ENCODE results near the gene ASB13. TPM values are rescaled to one million over a fixed set of nuclear protein-coding genes. Genes with fewer than 3 reads are reported as not detected.

ASB13 gene
- total RNA-seq, 1 donor = 9.1 TPM

DNA sequence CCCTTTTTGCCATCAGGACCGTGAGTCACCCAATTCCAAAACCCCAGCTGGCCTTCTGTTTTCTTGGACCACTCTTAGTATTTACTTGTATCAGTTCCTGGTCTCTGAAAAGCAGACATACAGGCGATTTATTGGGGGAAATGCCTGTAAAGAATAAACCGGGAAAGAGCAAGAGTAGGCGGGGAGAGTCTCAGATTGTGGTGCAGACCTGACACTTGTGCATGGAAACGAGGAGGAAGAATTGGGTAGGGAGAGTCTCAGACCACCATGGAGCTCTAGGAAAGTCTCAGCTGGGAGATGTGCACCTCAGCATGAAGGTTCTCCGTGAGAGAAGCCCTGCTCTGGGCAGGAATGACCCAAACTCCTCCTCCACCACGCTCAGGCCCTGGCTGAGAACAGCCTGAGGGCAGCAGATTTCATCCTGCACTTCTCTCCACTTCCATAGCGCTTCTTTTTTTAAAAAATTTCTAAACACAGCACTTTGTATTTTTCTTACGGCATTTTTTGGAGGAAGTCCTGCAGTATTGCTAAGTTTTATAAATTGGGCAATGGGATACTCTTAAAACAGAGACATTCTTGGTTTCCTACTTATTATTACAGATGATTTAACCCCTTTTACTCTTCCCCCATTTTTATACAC, 12.1 kb upstream of the ASB13 start:
- DNase-seq (ENCODE audit: low read depth) = no peak
- no peak overlapping the region for H3K4me3 ChIP-seq (ENCODE audit: low read depth, low read length)
- TF ChIP-seq, protein P1, sequence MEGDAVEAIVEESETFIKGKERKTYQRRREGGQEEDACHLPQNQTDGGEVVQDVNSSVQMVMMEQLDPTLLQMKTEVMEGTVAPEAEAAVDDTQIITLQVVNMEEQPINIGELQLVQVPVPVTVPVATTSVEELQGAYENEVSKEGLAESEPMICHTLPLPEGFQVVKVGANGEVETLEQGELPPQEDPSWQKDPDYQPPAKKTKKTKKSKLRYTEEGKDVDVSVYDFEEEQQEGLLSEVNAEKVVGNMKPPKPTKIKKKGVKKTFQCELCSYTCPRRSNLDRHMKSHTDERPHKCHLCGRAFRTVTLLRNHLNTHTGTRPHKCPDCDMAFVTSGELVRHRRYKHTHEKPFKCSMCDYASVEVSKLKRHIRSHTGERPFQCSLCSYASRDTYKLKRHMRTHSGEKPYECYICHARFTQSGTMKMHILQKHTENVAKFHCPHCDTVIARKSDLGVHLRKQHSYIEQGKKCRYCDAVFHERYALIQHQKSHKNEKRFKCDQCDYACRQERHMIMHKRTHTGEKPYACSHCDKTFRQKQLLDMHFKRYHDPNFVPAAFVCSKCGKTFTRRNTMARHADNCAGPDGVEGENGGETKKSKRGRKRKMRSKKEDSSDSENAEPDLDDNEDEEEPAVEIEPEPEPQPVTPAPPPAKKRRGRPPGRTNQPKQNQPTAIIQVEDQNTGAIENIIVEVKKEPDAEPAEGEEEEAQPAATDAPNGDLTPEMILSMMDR (IDR thresholded peaks at IDR 0.05; ENCODE audit: insufficient read depth, low read depth, low read length) = no peak

DNA sequence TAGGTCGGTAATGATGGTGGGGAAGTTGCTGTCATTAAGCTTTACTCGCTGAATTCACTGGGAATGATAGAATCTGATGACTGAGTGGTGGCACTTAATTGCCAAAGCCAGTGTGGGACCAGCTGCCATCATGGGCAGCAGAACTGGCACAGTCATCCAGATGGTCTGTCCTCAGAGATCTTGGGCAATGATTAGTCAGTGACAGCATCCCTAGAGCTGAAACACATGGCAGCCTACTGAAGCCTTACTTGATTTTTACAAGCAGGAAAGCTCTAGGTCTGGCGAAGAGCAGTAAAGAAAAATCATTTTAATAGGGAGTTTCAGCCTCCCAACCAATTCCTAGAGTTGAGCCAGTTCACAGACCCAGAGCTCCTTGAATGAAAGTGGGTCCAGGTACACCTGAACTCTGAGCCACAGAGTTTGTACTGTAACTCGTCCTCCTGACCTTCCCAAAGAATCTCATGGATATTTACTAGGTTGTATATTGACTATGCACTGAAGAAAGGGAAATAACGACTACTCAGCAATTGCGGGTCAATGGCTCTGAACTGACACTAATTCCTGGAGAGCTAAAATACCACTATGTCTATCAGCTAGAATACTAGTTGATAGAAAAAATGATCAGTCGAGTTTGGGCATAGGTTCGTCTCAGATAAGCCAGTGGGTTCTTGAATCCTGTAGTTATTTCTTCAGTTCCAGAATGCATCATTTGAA, 4.4 kb upstream of the ASB13 start:
- TF ChIP-seq, protein P1 (IDR thresholded peaks at IDR 0.05; ENCODE audit: insufficient read depth, low read depth, low read length) = no peak
- no peak for DNase-seq (ENCODE audit: low read depth)
- no peak overlapping the region for H3K4me3 ChIP-seq (ENCODE audit: low read depth, low read length)

DNA sequence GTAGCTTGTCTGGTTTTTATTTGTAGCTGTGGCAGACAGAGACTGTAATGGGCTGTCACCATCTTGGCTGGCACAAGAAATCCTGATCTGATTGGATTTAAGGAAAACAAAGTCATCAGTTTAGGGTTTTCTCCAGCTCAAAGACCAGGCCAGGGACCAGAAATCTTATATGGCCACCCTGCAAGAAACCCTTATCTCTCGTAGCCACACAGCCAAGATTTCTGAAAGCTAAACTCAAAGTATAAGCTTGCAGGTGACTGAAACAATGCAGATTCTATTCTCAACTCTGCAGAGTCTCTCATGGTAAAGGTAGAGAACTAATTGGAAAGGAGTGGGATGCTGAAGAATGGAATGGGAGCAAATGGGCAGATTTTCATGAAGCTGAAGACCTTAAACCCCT, 3.2 kb upstream of the ASB13 start:
- TF ChIP-seq, protein P1 (IDR thresholded peaks at IDR 0.05; ENCODE audit: insufficient read depth, low read depth, low read length) = no peak
- H3K4me3 ChIP-seq (ENCODE audit: low read depth, low read length) = no peak overlapping the region
- DNase-seq (ENCODE audit: low read depth) = no peak

GRCh38 chr10:5668429-5668828, 2.0 kb upstream of the ASB13 start:
- H3K4me3 ChIP-seq (ENCODE audit: low read depth, low read length) = no peak overlapping the region
- TF ChIP-seq, protein P1 (IDR thresholded peaks at IDR 0.05; ENCODE audit: insufficient read depth, low read depth, low read length) = no peak
- DNase-seq (ENCODE audit: low read depth) = no peak

DNA sequence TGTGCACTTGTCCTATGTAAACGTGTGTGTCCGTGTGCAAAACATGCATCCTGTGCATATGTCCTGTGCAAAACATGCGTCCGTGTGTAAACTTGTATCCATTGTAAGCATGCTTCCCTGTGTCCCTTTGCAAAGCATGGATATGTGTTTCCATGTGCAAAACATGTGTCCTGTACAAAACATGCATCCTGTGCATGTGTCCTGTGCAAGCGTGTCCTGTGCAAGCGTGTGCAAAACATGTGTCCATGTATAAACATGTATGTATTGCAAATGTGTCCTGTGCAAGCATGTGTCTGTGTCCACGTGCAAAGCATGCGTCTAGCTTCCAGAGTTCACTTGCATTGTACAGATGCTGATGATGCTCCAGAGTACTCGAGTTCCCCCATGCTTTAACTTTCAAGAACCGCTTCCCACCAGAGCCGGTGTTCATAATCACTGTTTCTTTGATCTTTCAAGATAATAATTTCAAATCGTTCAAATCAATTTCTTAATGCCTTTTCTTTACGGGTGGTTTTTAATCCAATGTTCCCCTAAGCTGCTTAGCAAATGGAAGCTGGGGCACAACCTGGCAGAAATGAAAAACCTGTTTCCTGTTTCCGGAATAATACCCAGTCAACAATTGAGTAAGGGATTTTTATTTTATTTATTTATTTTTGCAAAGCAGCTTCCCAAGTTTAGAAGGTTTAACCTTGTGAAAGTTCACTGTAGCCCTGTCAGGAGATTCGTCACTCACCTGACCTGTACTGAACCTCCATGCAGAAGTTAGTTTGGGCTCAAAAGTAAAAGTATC, 641 bp upstream of the ASB13 start:
- no peak for DNase-seq (ENCODE audit: low read depth)
- H3K4me3 ChIP-seq (ENCODE audit: low read depth, low read length) = peak overlapping the region; percentile 75
- TF ChIP-seq, protein P1 (IDR thresholded peaks at IDR 0.05; ENCODE audit: insufficient read depth, low read depth, low read length) = no peak

- TF ChIP-seq, protein P1 (IDR thresholded peaks at IDR 0.05; ENCODE audit: insufficient read depth, low read depth, low read length) = no peak
- peak overlapping the region; percentile 75 for H3K4me3 ChIP-seq (ENCODE audit: low read depth, low read length)
- no peak for DNase-seq (ENCODE audit: low read depth)
These were observed 905 bp downstream of the ASB13 start for GRCh38 chr10:5665373-5666007.

Measured in fibroblast of villous mesenchyme (primary cell).